Mesendoderm (in vitro differentiated cells): ENCODE measurements around the gene SLC5A10.
A peak's percentile ranks its signal among the peaks of the same experiment; 100 is the strongest.

Experiments used
- DNase-seq: peaks from one replicate; pipeline ENCODE4 v3.0.0; 2013
- H2AK5ac ChIP-seq: 2 replicates; pipeline ENCODE4 v1.6.1; 2013; ENCODE audit warnings: low read length, inconsistent platforms
- H2BK120ac ChIP-seq: 2 replicates; pipeline ENCODE4 v1.6.1; 2013; ENCODE audit warnings: low read depth, mild to moderate bottlenecking, low read length, moderate library complexity, mixed read lengths
- H2BK15ac ChIP-seq: replicated peaks from 2 replicates; pipeline ENCODE4 v1.6.1; 2013; ENCODE audit warnings: low read depth, mild to moderate bottlenecking, moderate library complexity
- H2BK5ac ChIP-seq: 2 replicates; pipeline ENCODE4 v1.6.1; 2013; ENCODE audit warnings: low read length, inconsistent platforms
- H3K18ac ChIP-seq: 2 replicates; pipeline ENCODE4 v1.6.1; 2013; ENCODE audit warnings: mild to moderate bottlenecking, low read length, mixed read lengths
- H3K23ac ChIP-seq: one replicate; pipeline ENCODE4 v1.6.1; 2013; ENCODE audit warnings: low read length
- H3K27ac ChIP-seq: 2 replicates; pipeline ENCODE4 v1.5.1; 2013; ENCODE audit warnings: low read depth, mild to moderate bottlenecking, inconsistent platforms, low read length, moderate library complexity
- H3K27me3 ChIP-seq: 2 replicates; pipeline ENCODE4 v1.6.1; 2013; ENCODE audit warnings: low read length, control low read depth, mild to moderate bottlenecking, inconsistent platforms; ENCODE audit not compliant: insufficient read depth, poor library complexity
- H3K36me3 ChIP-seq: 2 replicates; pipeline ENCODE4 v1.6.1; 2013; ENCODE audit warnings: low read length, inconsistent platforms; ENCODE audit not compliant: control insufficient read depth, insufficient read depth
- H3K4ac ChIP-seq: one replicate; pipeline ENCODE4 v1.6.1; 2013; ENCODE audit warnings: low read depth, mild to moderate bottlenecking, low read length, moderate library complexity
- H3K4me1 ChIP-seq: 2 replicates; pipeline ENCODE4 v1.6.1; 2013; ENCODE audit warnings: low read depth, low read length, inconsistent platforms; ENCODE audit not compliant: control insufficient read depth
- H3K4me2 ChIP-seq: 2 replicates; pipeline ENCODE4 v1.6.1; 2013; ENCODE audit warnings: low read length
- H3K4me3 ChIP-seq: 2 replicates; pipeline ENCODE4 v1.5.1; 2013; ENCODE audit warnings: mild to moderate bottlenecking, low read length
- H3K56ac ChIP-seq: one replicate; pipeline ENCODE4 v1.6.1; 2013; ENCODE audit warnings: low read length
- H3K79me1 ChIP-seq: 2 replicates; pipeline ENCODE4 v1.6.1; 2013; ENCODE audit warnings: low read length, inconsistent platforms
- H3K79me2 ChIP-seq: 2 replicates; pipeline ENCODE4 v1.6.1; 2013; ENCODE audit warnings: mild to moderate bottlenecking, low read length; ENCODE audit not compliant: control insufficient read depth, insufficient read depth
- H3K9ac ChIP-seq: 2 replicates; pipeline ENCODE4 v1.6.1; 2013; ENCODE audit warnings: low read length, inconsistent platforms
- H4K5ac ChIP-seq: one replicate; pipeline ENCODE4 v1.6.1; 2013; ENCODE audit warnings: low read length
- H4K8ac ChIP-seq: one replicate; pipeline ENCODE4 v1.6.1; 2013; ENCODE audit warnings: low read depth, mild to moderate bottlenecking, control low read depth, low read length, moderate library complexity
- WGBS: extraction: QIAGEN DNeasy Blood & Tissue Kit; methylation state at CpG from one replicate; pipeline ENCODE4 v1.1.7; 2013; ENCODE audit warnings: low lambda C conversion rate, missing lambda C conversion rate; ENCODE audit not compliant: insufficient coverage; ENCODE audit errors: extremely low coverage; 5-methylcytosine and 5-hydroxymethylcytosine counted together

The SLC5A10 gene

DNA sequence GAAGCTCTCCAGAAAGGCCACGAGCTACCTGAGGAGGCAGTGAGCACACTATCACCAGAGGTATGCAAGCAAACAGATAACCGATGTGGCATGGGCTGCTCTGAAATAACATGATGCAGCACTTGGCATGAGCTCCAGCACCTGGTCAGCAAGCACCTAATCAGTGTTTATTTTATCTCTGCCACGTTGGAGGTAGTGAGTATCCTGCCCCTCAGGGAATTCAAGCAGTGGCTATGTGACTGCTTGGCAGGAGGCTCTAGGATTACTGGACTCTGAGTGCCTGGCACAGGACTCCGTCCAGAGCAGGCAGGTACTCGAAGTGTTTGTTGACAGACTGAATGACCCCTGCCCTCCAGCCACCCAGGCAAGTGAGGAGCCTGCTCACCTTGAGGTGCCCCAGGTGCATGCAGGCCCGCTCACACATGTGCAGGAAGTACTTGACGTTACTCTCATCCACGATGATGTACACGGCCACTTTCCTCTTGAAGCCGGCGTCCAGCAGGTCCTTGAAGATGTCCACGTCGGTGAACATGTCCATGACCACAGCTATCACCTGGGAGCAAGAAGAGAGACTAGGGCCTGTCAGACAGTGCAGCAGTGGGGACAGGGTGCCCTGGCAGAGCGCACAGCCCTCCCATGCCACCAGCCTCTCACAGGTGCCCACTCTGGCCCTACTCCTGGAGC lies 36.0 kb downstream of the SLC5A10 start:
- no peak overlapping the region for H3K9ac ChIP-seq
- H3K79me2 ChIP-seq, result peaks cover 2% of the 10 kb centered on the region
- no peak for DNase-seq
- peaks cover 15% of the 10 kb centered on the region for H3K79me1 ChIP-seq
- H2BK5ac ChIP-seq, result no peak overlapping the region
- H3K18ac ChIP-seq, result no peak overlapping the region
- H3K4me2 ChIP-seq, result no peak overlapping the region
- no peaks in the 10 kb centered on the region for H3K27me3 ChIP-seq
- no peak overlapping the region for H3K23ac ChIP-seq
- H2BK120ac ChIP-seq, result no peak overlapping the region
- peaks cover 4% of the 10 kb centered on the region for H3K36me3 ChIP-seq
- no peak overlapping the region for H4K5ac ChIP-seq
- no CpG with 5 or more reads among the region's 14 CpGs for WGBS
- no peak overlapping the region for H3K4me3 ChIP-seq
- H4K8ac ChIP-seq, result no peak overlapping the region
- H3K4ac ChIP-seq, result no peak overlapping the region
- H2AK5ac ChIP-seq, result no peak overlapping the region
- H3K27ac ChIP-seq, result no peak overlapping the region
- H3K4me1 ChIP-seq, result no peaks in the 10 kb centered on the region
- H2BK15ac ChIP-seq, result no peak overlapping the region
- H3K56ac ChIP-seq, result no peak overlapping the region

GRCh38 chr17:18988546-18989173 lies 36.7 kb downstream of the SLC5A10 start:
- Histone ChIP-seq H3K4ac (no peak overlapping the region), H3K79me2 (peaks cover 9% of the 10 kb centered on the region), H3K4me3 (no peak overlapping the region), H3K36me3 (peaks cover 6% of the 10 kb centered on the region), H2BK15ac (no peak overlapping the region), H2AK5ac (no peak overlapping the region), H3K4me1 (no peaks in the 10 kb centered on the region), H4K5ac (no peak overlapping the region), H3K4me2 (no peak overlapping the region), H3K79me1 (peaks cover 20% of the 10 kb centered on the region), H3K27me3 (no peaks in the 10 kb centered on the region), H2BK120ac (no peak overlapping the region), H4K8ac (no peak overlapping the region), H3K23ac (no peak overlapping the region), H3K9ac (no peak overlapping the region), H3K18ac (no peak overlapping the region), H2BK5ac (no peak overlapping the region), H3K27ac (no peak overlapping the region), H3K56ac (no peak overlapping the region)
- DNase-seq, result no peak
- WGBS, result no CpG with 5 or more reads among the region's 9 CpGs

- Histone ChIP-seq H3K23ac (no peak overlapping the region), H2BK120ac (no peak overlapping the region), H3K27ac (no peak overlapping the region), H4K5ac (no peak overlapping the region), H3K36me3 (peaks cover 6% of the 10 kb centered on the region), H3K18ac (no peak overlapping the region), H4K8ac (no peak overlapping the region), H3K9ac (no peak overlapping the region), H2BK15ac (no peak overlapping the region), H2BK5ac (no peak overlapping the region), H3K79me2 (peaks cover 22% of the 10 kb centered on the region), H3K4me3 (no peak overlapping the region), H2AK5ac (no peak overlapping the region), H3K4me2 (no peak overlapping the region), H3K4me1 (no peaks in the 10 kb centered on the region), H3K56ac (no peak overlapping the region), H3K27me3 (no peaks in the 10 kb centered on the region), H3K79me1 (peaks cover 26% of the 10 kb centered on the region), H3K4ac (no peak overlapping the region)
- no CpG with 5 or more reads among the region's 6 CpGs for WGBS
- DNase-seq, result no peak
Measured at GRCh38 chr17:18990331-18990730, 38.4 kb downstream of the SLC5A10 start.

- Histone ChIP-seq H3K4me2 (no peak overlapping the region), H3K27ac (no peak overlapping the region), H3K4ac (no peak overlapping the region), H3K36me3 (peaks cover 6% of the 10 kb centered on the region), H3K4me1 (no peaks in the 10 kb centered on the region), H3K4me3 (no peak overlapping the region), H3K23ac (no peak overlapping the region), H3K18ac (no peak overlapping the region), H2BK15ac (no peak overlapping the region), H3K9ac (no peak overlapping the region), H3K56ac (no peak overlapping the region), H2BK5ac (no peak overlapping the region), H3K27me3 (no peaks in the 10 kb centered on the region), H2AK5ac (no peak overlapping the region), H3K79me1 (peaks cover 31% of the 10 kb centered on the region), H4K8ac (no peak overlapping the region), H4K5ac (no peak overlapping the region), H2BK120ac (no peak overlapping the region), H3K79me2 (peaks cover 30% of the 10 kb centered on the region)
- no peak for DNase-seq
- no CpG with 5 or more reads among the region's 20 CpGs for WGBS
Measured at GRCh38 chr17:18991531-18992315, 39.8 kb downstream of the SLC5A10 start.

DNA sequence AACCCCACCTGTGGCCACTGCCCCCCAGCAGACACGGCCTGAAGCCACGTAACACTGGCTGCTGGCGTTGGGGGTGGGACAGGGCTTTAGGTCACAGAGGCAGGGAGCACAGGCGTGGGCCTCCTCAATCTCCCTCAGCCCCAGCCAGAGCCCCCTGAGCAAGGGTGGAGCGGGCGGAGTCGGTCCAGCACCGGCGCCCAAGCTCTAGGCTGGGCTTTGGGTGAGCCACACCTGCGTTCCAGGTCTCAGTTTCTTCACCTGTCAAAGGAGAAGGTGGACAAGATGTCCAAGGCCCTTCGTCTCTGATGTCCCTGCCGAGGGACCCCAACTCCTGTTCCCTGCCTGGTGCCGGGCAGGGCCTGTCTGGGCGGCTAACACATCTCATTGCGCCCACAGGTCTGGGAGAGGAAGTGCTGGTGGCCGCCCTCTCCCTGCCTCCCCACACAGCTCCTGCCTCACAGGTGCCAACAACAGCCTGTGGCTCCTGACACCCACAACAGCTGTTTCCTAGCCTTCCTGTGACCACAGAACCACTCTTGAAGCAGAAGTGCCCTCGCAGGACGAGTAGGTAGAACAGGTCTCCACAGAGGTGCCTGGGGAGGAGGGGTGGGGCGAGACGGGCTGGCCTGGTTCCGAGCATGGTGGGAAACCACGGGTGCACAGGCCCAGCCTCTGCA lies 40.6 kb downstream of the SLC5A10 start:
- Histone ChIP-seq H3K79me2 (peaks cover 32% of the 10 kb centered on the region), H4K5ac (no peak overlapping the region), H3K79me1 (peaks cover 33% of the 10 kb centered on the region), H2BK5ac (no peak overlapping the region), H3K4me1 (no peaks in the 10 kb centered on the region), H4K8ac (no peak overlapping the region), H3K18ac (no peak overlapping the region), H2BK120ac (no peak overlapping the region), H3K56ac (no peak overlapping the region), H3K23ac (peak overlapping the region; percentile 45), H3K4ac (no peak overlapping the region), H3K9ac (no peak overlapping the region), H3K27ac (no peak overlapping the region), H3K36me3 (peaks cover 6% of the 10 kb centered on the region), H2AK5ac (no peak overlapping the region), H3K4me3 (no peak overlapping the region), H2BK15ac (no peak overlapping the region), H3K27me3 (no peaks in the 10 kb centered on the region), H3K4me2 (no peak overlapping the region)
- no CpG with 5 or more reads among the region's 22 CpGs for WGBS
- no peak for DNase-seq
